GM10266 (cell line): ENCODE data around the gene ADAMTS16.

Source experiments
- DNase-seq: peaks from one replicate; pipeline ENCODE4 v3.0.0; 2012; ENCODE audit errors: extremely low spot score
- TF ChIP-seq, protein P1 (sequence below): IDR thresholded peaks from 2 replicates; pipeline ENCODE4 v1.5.1; 2012; ENCODE audit warnings: mild to moderate bottlenecking, low read depth; ENCODE audit not compliant: control insufficient read depth, insufficient read depth; ENCODE audit errors: missing control alignments

The ADAMTS16 gene

DNA sequence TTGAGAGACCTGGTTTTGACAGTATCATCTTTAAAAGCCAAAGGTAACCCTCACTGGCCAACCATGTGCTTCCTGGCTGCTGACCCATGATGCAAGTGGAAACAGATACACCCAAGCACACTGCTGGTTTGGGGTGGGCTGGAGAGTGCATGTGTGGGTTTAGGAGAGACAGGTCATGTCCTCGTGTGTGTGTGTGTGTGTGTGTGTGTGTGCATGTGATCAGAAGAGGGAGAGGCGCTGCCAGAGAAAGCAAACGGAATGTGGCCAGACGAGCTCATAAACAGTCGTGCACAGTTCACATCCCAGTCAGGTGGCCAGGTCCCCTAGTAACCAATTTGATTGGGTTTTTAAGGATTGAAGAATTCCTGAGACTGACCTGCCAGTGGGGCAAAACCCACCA is 169.5 kb downstream of the ADAMTS16 start:
- no peak for DNase-seq
- TF ChIP-seq, protein P1, sequence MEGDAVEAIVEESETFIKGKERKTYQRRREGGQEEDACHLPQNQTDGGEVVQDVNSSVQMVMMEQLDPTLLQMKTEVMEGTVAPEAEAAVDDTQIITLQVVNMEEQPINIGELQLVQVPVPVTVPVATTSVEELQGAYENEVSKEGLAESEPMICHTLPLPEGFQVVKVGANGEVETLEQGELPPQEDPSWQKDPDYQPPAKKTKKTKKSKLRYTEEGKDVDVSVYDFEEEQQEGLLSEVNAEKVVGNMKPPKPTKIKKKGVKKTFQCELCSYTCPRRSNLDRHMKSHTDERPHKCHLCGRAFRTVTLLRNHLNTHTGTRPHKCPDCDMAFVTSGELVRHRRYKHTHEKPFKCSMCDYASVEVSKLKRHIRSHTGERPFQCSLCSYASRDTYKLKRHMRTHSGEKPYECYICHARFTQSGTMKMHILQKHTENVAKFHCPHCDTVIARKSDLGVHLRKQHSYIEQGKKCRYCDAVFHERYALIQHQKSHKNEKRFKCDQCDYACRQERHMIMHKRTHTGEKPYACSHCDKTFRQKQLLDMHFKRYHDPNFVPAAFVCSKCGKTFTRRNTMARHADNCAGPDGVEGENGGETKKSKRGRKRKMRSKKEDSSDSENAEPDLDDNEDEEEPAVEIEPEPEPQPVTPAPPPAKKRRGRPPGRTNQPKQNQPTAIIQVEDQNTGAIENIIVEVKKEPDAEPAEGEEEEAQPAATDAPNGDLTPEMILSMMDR, result no peak

DNA sequence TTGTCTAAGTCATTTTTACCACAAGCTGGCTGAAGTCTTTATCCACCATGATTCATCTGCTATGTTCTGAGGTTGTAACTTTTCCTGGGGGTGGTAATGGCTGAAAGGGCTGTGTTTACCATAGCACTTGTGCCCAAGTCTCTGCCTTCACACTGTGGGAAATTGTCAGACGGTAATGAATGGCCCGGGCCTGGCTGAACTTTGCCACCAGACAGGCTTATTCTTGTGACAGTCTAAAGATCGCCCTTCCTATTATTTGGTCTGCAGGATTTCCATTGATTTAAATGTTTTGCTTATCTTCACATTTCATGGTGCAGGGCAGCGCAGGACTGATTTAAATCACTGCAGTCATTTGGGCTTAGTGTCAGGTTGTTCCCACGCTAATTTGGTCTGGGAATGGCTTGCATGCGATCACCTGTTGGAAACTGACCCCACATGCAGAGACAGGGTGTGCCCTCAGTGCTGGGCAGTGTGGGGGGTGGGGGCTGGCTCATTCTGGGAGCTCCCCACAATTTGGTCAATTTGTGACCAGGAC is 173.0 kb downstream of the ADAMTS16 start:
- TF ChIP-seq, protein P1, result no peak
- no peak for DNase-seq

DNA sequence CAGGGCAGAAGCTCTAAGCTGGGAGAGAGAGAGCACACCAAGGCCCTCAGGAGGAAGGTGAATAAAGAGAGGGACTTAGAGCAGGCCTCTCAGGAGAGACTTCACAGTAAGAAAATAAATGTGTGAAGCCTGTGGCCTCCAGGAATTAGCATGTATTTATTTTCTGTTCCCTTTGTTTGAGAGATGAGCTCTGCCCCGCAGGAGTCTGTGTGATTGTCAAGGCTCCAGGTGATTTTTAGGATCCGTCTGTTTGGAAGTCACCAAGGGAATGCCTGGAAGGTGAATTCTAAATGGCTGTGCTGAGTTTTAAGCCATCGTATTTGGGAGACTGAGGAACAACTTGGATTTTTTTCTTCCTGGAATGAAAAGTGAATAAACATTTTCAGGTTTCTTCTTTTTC is 174.0 kb downstream of the ADAMTS16 start:
- TF ChIP-seq, protein P1, result no peak
- no peak for DNase-seq

DNA sequence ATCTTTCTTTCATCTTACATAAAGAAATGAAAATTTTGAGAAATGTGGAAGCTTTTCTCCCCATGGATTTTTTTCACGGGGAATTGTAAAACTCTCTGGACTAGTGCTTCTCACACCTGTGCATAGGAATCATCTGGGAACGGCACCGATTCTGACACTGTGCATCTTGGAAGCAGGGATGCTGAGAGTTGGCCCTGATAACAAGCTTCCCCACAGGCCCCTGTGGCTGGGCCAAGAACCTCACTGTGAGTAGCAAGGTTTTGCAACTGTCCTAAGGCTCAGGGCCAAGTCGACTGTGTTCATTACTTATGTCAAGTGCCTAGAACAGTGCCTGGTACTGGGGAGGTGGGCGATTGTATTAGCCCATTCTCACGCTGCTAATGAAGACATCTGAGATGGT is 174.5 kb downstream of the ADAMTS16 start:
- TF ChIP-seq, protein P1, result no peak
- no peak for DNase-seq

DNA sequence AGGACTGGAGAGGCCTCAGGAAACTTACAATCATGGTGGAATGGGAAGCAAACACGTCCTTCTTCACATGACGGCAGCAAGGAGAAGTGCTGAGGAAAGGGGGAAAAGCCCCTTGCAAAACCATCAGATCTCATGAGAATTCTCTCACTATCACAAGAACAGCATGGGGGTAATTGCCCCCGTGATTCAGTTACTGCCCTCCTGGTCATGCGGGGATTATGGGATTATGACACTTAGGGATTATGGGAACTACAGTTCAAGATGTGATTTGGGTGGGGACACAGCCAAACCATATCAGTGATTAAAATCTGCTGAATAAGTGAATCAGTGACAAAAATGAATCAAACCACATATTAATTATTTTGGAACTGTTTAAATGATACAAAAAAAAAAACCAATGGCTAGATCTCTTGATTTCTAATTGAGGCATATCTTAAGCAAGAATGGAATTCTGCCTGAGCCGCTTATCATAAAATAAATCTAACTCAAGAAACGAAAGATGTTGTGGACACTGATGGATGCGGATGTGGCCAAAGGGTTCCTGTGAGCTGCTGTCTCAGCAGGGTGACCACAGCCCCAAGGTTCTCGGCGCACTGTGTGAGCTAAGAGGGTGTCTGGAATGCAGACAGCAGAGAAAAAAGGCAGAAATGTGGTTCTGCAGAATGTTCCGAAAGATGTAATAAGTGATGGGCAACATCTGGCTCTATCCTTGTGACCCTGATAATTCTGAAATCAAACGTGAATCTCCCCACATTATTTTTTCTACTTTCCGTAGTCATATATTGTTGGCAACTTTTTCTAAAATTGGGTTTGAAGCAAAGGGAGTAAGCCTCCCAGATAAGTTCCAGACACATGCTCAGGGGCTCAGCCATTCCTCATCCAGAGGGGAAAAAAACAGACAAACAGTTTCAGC is 175.2 kb downstream of the ADAMTS16 start:
- no peak for DNase-seq
- TF ChIP-seq, protein P1, result no peak

DNA sequence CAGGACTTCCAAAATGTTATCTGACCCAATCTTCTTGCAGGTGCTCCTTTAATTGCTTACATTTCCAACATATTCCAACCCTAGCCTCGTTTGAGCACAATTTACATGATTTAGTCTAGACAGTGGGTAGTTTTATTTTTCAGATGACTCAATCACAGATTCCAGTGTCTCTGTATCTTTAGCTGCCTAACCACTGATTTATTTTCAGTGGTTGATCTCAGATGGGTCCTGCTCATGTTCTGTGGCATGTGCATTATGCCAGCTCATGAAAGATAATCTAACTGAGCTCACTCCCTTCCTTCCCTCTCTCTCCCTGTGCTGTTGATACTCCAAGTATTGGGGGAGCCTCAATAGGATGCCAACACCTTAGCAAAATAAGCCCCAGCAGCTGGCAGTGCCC is 176.2 kb downstream of the ADAMTS16 start:
- DNase-seq, result no peak
- TF ChIP-seq, protein P1, result no peak

DNA sequence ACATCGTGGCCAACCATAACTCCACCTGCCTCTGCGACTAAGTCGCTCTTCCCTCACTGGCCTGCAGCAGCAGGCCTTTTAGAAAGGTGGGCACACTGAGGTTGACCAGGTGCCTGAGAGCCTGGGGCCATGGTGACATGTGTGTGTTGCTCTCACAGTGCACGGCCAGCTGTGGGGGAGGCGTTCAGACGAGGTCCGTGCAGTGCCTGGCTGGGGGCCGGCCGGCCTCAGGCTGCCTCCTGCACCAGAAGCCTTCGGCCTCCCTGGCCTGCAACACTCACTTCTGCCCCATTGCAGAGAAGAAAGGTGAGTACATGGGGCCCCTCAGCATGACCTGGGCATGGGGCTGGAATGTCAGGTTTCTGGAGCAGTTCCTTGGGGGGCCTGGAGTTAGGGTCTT is 177.8 kb downstream of the ADAMTS16 start:
- DNase-seq, result no peak
- TF ChIP-seq, protein P1, result no peak
